Astrocyte of the cerebellum (primary cell): ENCODE results near the gene ALG10B.

ENCODE experiments used
- DNase-seq: peaks from one replicate; pipeline ENCODE4 v3.0.0-alpha.2; 2011; ENCODE audit warnings: low read depth
- H3K4me3 ChIP-seq: 2 replicates; pipeline ENCODE4 v1.5.1; 2011; ENCODE audit warnings: mild to moderate bottlenecking, low read depth, low read length, moderate library complexity
- in situ Hi-C: cut with HindIII; loops from 2 replicates; pipeline ENCODE4 v1.10.0; 2017; ENCODE audit warnings: low sequenced_read_pairs
- TF ChIP-seq, protein P1 (sequence below): IDR thresholded peaks from 2 replicates; pipeline ENCODE4 v1.5.1; 2012; ENCODE audit warnings: low read length, low read depth, moderate library complexity, mild to moderate bottlenecking; ENCODE audit errors: missing control alignments

ALG10B gene

DNA sequence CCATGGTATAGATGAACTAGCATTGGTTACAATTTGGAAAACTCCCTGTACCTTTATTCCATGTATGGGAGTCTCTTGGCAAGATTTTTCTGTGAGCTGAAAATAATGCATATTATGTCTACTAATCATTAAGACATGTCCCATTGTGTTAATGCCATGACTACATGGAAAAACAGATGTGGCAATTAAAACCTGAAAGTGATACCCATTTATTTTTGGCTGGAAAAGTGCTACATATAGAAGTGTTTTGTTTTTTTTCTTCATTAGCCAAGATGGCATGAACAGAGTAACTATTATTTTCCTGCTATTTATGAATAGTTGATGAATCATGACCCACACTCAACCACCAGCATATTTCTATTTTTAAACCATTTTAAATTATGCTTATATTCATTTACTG, 58.2 kb downstream of the ALG10B start:
- DNase-seq = no peak
- TF ChIP-seq, protein P1, sequence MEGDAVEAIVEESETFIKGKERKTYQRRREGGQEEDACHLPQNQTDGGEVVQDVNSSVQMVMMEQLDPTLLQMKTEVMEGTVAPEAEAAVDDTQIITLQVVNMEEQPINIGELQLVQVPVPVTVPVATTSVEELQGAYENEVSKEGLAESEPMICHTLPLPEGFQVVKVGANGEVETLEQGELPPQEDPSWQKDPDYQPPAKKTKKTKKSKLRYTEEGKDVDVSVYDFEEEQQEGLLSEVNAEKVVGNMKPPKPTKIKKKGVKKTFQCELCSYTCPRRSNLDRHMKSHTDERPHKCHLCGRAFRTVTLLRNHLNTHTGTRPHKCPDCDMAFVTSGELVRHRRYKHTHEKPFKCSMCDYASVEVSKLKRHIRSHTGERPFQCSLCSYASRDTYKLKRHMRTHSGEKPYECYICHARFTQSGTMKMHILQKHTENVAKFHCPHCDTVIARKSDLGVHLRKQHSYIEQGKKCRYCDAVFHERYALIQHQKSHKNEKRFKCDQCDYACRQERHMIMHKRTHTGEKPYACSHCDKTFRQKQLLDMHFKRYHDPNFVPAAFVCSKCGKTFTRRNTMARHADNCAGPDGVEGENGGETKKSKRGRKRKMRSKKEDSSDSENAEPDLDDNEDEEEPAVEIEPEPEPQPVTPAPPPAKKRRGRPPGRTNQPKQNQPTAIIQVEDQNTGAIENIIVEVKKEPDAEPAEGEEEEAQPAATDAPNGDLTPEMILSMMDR = no peak
- H3K4me3 ChIP-seq = no peak overlapping the region
- in situ Hi-C loops = no loop called here
